GM06990 (cell line): ENCODE data around the gene ADTRP.

Source experiments
- DNase-seq: peaks from one replicate; pipeline ENCODE4 v3.0.0-alpha.2; 2011; ENCODE audit not compliant: insufficient read length; ENCODE audit errors: extremely low read depth
- H3K27me3 ChIP-seq: replicated peaks from 2 replicates; pipeline ENCODE4 v1.6.0; 2011; ENCODE audit warnings: low read length; ENCODE audit not compliant: control insufficient read depth, insufficient read depth
- H3K36me3 ChIP-seq: 2 replicates; pipeline ENCODE4 v1.5.1; 2011; ENCODE audit warnings: low read length; ENCODE audit not compliant: control insufficient read depth, insufficient read depth
- H3K4me3 ChIP-seq: replicated peaks from 2 replicates; pipeline ENCODE4 v1.5.1; 2011; ENCODE audit warnings: low read depth, mild to moderate bottlenecking, control low read depth, low read length
- TF ChIP-seq, protein P1 (sequence below): IDR thresholded peaks from 2 replicates; pipeline ENCODE4 v1.5.1; 2011; ENCODE audit warnings: low read length, control low read depth, mild to moderate bottlenecking, inconsistent platforms; ENCODE audit not compliant: insufficient read depth, poor library complexity, severe bottlenecking

The ADTRP gene

DNA sequence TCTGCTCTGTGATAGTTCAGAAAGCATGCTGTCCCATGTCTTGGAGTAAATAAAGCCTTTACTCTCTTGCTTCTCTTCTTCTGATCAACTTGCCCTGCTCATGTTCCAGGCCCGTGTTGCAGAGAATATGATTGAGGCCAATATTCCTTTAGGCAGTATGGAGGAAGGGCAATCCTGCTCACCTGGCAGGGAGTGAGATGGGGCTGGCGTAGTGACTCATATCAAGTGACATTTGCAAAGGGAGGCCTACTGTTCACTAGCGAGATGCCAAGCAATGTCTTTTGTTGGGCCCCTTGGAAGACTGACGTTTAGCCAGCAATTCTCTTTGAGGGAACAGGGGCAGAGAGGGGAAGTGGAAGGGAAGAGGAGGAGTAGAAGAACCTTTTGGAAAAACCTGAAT, 19.7 kb downstream of the ADTRP start:
- Histone ChIP-seq H3K4me3 (no peak overlapping the region), H3K36me3 (no peaks in the 10 kb centered on the region), H3K27me3 (no peaks in the 10 kb centered on the region)
- no peak for DNase-seq
- TF ChIP-seq, protein P1, sequence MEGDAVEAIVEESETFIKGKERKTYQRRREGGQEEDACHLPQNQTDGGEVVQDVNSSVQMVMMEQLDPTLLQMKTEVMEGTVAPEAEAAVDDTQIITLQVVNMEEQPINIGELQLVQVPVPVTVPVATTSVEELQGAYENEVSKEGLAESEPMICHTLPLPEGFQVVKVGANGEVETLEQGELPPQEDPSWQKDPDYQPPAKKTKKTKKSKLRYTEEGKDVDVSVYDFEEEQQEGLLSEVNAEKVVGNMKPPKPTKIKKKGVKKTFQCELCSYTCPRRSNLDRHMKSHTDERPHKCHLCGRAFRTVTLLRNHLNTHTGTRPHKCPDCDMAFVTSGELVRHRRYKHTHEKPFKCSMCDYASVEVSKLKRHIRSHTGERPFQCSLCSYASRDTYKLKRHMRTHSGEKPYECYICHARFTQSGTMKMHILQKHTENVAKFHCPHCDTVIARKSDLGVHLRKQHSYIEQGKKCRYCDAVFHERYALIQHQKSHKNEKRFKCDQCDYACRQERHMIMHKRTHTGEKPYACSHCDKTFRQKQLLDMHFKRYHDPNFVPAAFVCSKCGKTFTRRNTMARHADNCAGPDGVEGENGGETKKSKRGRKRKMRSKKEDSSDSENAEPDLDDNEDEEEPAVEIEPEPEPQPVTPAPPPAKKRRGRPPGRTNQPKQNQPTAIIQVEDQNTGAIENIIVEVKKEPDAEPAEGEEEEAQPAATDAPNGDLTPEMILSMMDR: no peak

- DNase-seq: no peak
These were observed 21.9 kb downstream of the ADTRP start for GRCh38 chr6:11756726-11757125.

DNA sequence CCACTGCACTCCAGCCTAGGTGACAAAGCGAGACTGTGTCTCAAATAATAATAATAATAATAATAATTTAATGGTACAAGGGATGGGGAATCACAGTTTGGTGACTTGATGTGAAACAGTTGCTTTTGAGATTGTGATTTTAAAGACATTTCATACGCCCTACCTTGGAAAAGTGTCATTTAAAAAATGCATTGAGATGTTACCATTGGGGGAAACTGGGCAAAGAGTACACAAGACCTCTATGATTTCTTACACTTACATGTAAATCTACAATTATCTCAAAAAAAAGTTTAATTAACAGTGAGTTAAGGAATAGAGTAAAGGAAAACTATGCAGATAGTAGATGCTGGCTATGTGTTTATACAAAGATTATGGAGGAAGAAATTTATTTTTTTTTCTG, 22.3 kb downstream of the ADTRP start:
- H3K27me3 ChIP-seq: no peaks in the 10 kb centered on the region
- H3K4me3 ChIP-seq: no peak overlapping the region
- TF ChIP-seq, protein P1: no peak
- no peaks in the 10 kb centered on the region for H3K36me3 ChIP-seq
- DNase-seq: no peak

More at GRCh38 chr6:11756726-11757125, 21.9 kb downstream of the ADTRP start:
- Histone ChIP-seq H3K4me3 (no peak overlapping the region), H3K36me3 (no peaks in the 10 kb centered on the region), H3K27me3 (no peaks in the 10 kb centered on the region)
- TF ChIP-seq, protein P1: no peak

DNA sequence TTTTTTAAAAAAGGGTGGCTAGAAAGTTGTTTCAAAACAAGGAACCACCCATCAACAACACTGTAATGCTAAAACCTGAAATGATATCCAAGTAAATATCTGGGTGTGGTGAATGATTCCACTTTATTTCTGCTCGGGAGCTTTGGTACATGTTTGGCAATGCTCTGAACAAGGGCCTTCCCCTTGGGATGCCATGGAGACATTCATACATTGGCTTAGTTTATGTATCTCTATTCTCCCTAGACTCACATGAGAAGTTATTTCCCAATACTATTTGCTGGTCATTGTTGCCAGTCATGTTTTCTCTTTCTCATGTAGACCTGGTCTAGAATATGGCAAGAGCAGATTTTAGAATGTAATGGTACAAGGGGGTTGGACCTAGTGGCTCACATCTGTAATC, 22.9 kb downstream of the ADTRP start:
- H3K4me3 ChIP-seq: no peak overlapping the region
- H3K36me3 ChIP-seq: no peaks in the 10 kb centered on the region
- TF ChIP-seq, protein P1: no peak
- no peak for DNase-seq
- no peaks in the 10 kb centered on the region for H3K27me3 ChIP-seq

DNA sequence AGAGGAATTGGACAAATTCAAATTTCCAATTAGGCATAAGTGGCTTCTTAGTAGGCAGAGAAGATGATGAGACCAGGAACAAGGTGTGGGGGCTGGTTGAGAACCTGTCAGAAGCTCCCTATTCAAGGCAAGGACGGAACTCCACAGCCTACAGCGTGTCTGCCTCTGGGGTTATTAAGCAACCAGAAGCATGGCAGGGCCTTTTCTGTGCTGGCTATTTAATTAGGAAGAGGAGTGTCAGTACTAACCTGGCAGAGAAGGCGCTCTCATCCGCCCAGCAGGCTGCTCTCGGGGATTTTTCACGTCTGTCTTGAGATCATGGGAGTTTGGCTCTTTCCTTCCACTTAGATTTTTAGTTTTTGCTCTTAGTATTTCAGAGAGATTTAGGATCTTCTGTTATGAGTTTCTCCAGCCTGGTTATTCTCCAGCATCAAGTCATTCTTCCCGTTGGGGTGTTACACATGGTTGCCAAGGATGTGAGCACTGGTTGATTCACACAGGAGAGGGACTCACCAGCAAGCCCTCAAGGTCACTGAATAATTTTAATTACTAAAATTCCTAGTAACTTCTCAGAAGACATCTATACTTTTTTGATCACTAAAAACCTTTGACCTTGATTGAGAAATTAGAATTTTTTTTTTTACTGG, 23.9 kb downstream of the ADTRP start:
- DNase-seq: no peak
- TF ChIP-seq, protein P1: no peak
- Histone ChIP-seq H3K27me3 (no peaks in the 10 kb centered on the region), H3K36me3 (no peaks in the 10 kb centered on the region), H3K4me3 (no peak overlapping the region)

GRCh38 chr6:11753798-11754197, 24.8 kb downstream of the ADTRP start:
- no peaks in the 10 kb centered on the region for H3K27me3 ChIP-seq
- no peak overlapping the region for H3K4me3 ChIP-seq
- no peaks in the 10 kb centered on the region for H3K36me3 ChIP-seq
- no peak for DNase-seq
- TF ChIP-seq, protein P1: no peak
